ENCODE measurements around the gene PLBD1.

- TF ChIP-seq CTCF (IDR thresholded peaks at IDR 0.05 in 8 of 11, conservative IDR thresholded peaks at IDR 0.05 in 3 of 11) (no peak), POLR2A (IDR thresholded peaks at IDR 0.05) (no peak)
These were observed 44.6 kb upstream of the PLBD1 start for GRCh38 chr12:14612250-14612649.

Measured in spleen (tissue), 7 donors.